Measurements from ENCODE around the gene PCSK9. TPM values are rescaled to one million over a fixed set of nuclear protein-coding genes. Genes with fewer than 3 reads are reported as not detected.
"Not testable (repeated sequence)": the region's sequence is repeated elsewhere in the genome, so short reads cannot be mapped to it uniquely, and the experiment has no call there.

The PCSK9 gene
- total RNA-seq, 4 donors from 2014 or later = 3.5 to 18.4 (median 8.5) TPM

DNA sequence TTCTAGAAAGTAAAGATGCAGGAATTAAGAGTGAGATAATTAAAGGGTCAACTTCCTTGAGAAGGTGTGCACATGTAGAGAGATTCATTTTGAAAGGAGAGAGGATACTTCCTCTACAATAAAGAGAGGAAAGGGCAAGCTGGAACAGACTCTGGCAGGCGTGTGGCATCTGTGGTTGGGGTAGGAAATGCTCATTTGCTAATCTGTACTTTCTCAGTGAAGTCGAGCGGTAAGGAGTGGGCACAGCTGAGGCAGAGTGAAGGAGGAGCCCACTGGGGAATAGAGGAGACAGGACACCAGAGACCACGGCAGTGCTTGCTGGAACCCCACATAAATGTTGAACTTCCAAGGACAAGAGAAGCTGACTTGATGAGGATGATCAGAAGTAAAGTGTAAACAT is 49.1 kb downstream of the PCSK9 start:
- no peaks in the 10 kb centered on the region for H3K9me3 ChIP-seq
- no peak for DNase-seq
- no peaks in the 10 kb centered on the region for H3K27me3 ChIP-seq
- TF ChIP-seq, protein P1, sequence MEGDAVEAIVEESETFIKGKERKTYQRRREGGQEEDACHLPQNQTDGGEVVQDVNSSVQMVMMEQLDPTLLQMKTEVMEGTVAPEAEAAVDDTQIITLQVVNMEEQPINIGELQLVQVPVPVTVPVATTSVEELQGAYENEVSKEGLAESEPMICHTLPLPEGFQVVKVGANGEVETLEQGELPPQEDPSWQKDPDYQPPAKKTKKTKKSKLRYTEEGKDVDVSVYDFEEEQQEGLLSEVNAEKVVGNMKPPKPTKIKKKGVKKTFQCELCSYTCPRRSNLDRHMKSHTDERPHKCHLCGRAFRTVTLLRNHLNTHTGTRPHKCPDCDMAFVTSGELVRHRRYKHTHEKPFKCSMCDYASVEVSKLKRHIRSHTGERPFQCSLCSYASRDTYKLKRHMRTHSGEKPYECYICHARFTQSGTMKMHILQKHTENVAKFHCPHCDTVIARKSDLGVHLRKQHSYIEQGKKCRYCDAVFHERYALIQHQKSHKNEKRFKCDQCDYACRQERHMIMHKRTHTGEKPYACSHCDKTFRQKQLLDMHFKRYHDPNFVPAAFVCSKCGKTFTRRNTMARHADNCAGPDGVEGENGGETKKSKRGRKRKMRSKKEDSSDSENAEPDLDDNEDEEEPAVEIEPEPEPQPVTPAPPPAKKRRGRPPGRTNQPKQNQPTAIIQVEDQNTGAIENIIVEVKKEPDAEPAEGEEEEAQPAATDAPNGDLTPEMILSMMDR (IDR thresholded peaks at IDR 0.05) = no peak
- no peak for TF ChIP-seq POLR2A (IDR thresholded peaks at IDR 0.05)
- H3K4me3 ChIP-seq = no peak overlapping the region
- H3K27ac ChIP-seq = no peak overlapping the region
- H3K36me3 ChIP-seq = peaks cover 0 to 98% (median 3%) of the 10 kb centered on the region in 3 donors
- no peaks in the 10 kb centered on the region for H3K4me1 ChIP-seq

DNA sequence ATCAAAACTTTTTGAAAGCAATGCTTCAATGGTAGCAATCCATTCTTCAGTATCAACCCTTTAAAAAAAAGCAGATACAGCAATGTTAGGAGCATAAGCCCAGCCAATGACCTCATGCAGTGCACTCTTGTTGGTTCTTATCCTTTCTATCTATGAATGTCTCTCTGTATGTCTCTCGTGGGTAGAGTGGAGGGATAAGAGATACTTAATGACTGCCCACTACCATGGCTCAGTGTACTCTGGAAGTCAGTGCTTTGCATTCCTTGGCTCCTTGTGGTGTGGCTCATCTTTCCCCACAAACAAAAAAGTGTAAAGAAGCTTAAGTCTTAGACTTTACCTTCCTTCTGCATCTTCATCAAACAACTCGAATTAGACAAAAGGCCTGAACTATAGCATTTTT is 50.3 kb downstream of the PCSK9 start:
- Histone ChIP-seq H3K4me1 (no peaks in the 10 kb centered on the region), H3K36me3 (peaks cover 0 to 99% (median 0%) of the 10 kb centered on the region in 3 donors), H3K4me3 (no peak overlapping the region), H3K27ac (no peak overlapping the region), H3K27me3 (no peaks in the 10 kb centered on the region), H3K9me3 (no peaks in the 10 kb centered on the region)
- no peak for DNase-seq
- no peak for TF ChIP-seq POLR2A (IDR thresholded peaks at IDR 0.05)
- TF ChIP-seq, protein P1 (IDR thresholded peaks at IDR 0.05) = no peak

DNA sequence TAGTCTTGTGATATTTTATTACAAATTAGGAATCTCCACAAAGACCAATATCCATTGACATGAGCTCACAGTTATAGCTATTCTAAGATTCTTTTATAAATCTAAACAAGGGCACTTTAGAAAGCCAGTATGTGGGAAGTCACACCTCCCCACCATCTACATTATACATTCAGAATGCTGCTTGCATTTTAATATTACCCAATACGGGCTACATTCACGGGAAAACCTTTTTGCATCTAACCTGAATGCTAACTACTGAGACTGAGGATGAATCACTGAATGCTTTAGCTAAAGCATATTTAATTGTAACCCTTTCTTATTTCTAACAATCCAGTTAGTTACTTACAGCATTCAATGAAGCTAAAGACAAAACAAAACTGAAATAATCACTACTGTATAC is 53.1 kb downstream of the PCSK9 start:
- H3K36me3 ChIP-seq = peaks cover 0 to 97% (median 0%) of the 10 kb centered on the region in 3 donors
- DNase-seq = no peak
- H3K27ac ChIP-seq = no peak overlapping the region
- H3K27me3 ChIP-seq = no peaks in the 10 kb centered on the region
- no peaks in the 10 kb centered on the region for H3K4me1 ChIP-seq
- TF ChIP-seq, protein P1 (IDR thresholded peaks at IDR 0.05) = no peak
- TF ChIP-seq POLR2A (IDR thresholded peaks at IDR 0.05) = no peak
- H3K4me3 ChIP-seq = no peak overlapping the region
- no peaks in the 10 kb centered on the region for H3K9me3 ChIP-seq

DNA sequence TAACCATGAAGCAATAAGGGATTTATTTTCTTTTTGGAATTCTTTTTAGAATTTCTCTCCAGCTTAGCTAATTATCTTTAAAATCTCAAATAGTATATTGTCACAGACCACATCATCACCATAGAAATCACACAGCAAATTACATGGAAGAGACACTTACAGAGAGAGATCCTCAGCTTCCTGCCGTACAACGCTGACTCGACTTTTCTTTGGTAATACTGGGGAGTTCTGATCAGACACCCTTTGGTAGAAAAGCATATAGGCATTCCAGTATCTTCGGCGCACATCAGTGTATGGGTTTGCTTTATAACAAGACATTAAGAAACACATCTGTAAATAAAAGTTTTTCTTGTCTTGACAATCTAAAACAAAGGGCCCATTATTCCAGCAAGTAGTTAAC is 55.7 kb downstream of the PCSK9 start:
- no peak overlapping the region for H3K27ac ChIP-seq
- H3K9me3 ChIP-seq = no peaks in the 10 kb centered on the region
- no peaks in the 10 kb centered on the region for H3K4me1 ChIP-seq
- TF ChIP-seq POLR2A (IDR thresholded peaks at IDR 0.05) = no peak
- TF ChIP-seq, protein P1 (IDR thresholded peaks at IDR 0.05) = no peak
- H3K36me3 ChIP-seq = peaks cover 0 to 97% (median 0%) of the 10 kb centered on the region in 3 donors
- no peak for DNase-seq
- no peaks in the 10 kb centered on the region for H3K27me3 ChIP-seq
- no peak overlapping the region for H3K4me3 ChIP-seq

DNA sequence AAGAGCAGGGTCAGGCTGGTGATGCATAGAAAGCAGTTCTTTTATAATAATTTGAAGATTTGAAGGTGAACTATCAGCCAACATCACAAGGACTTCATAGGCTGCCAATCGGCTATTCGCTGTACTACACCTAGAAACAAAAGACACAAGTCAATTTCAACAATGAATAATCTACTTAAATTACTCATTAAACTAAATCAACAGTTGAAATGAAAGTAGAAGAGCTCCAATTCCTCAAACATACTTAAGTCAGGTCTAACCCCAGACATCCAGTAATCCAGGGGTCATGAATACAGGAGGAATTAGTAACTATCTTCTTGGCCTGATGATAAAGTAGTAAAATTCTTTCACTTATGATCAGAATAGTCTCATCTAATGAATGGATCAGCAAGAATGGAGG is 64.5 kb downstream of the PCSK9 start:
- no peak for DNase-seq
- TF ChIP-seq, protein P1 (IDR thresholded peaks at IDR 0.05) = no peak
- no peak for TF ChIP-seq POLR2A (IDR thresholded peaks at IDR 0.05)
- no peak overlapping the region for H3K4me3 ChIP-seq
- no peak overlapping the region for H3K27ac ChIP-seq
- H3K4me1 ChIP-seq = no peaks in the 10 kb centered on the region
- H3K36me3 ChIP-seq = peaks cover 0 to 98% (median 0%) of the 10 kb centered on the region in 3 donors
- H3K9me3 ChIP-seq = no peaks in the 10 kb centered on the region
- H3K27me3 ChIP-seq = no peaks in the 10 kb centered on the region

DNA sequence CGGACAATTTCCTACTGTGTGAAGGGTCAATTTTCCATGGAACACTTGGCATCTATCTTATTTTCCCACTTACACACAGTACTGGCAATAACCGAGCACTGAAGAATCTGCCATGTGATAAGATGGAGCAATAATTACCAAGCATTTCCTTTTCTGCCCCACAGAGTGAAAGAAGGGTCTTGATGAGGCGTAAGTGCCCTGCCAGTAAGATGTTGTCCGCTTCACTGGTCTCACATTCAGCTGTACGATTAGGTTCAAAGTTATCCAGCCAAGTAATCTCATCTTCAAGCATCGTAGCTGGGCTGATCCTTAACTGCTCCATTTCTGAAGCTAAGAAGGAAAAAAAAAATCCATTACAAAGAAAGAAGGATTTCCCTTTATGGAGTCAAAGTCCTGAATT is 67.8 kb downstream of the PCSK9 start:
- no peaks in the 10 kb centered on the region for H3K4me1 ChIP-seq
- no peak for DNase-seq
- no peaks in the 10 kb centered on the region for H3K9me3 ChIP-seq
- peaks cover 0 to 98% (median 0%) of the 10 kb centered on the region in 3 donors for H3K36me3 ChIP-seq
- H3K4me3 ChIP-seq = no peak overlapping the region
- no peaks in the 10 kb centered on the region for H3K27me3 ChIP-seq
- no peak for TF ChIP-seq POLR2A (IDR thresholded peaks at IDR 0.05)
- TF ChIP-seq, protein P1 (IDR thresholded peaks at IDR 0.05) = no peak
- H3K27ac ChIP-seq = no peak overlapping the region

DNA sequence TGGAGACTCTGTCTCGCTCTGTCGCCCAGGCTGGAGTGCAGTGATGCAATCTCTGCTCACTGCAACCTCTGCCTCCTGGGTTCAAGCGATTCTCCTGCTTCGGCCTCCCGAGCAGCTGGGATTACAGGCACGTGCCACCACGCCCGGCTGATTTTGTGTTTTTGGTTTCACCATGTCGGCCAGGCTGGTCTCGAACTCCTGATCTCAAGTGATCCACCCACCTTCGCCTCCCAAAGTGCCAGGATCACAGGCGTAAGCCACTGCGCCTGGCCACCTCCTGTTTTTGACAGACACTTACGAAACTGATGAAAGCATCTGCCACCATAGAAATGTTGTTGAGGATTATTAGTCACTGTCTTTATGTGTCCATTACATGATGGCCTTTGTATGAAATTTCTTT is 69.7 kb downstream of the PCSK9 start:
- not testable (repeated sequence) for DNase-seq, H3K4me3 ChIP-seq, H3K9me3 ChIP-seq, H3K27me3 ChIP-seq, H3K27ac ChIP-seq, H3K4me1 ChIP-seq
- H3K36me3 ChIP-seq = peaks cover 0 to 100% (median 0%) of the 10 kb centered on the region in 3 donors
